ENCODE results near the gene LARP1B.
"Not testable (repeated sequence)": the region's sequence is repeated elsewhere in the genome, so short reads cannot be mapped to it uniquely, and the experiment has no call there.

DNA sequence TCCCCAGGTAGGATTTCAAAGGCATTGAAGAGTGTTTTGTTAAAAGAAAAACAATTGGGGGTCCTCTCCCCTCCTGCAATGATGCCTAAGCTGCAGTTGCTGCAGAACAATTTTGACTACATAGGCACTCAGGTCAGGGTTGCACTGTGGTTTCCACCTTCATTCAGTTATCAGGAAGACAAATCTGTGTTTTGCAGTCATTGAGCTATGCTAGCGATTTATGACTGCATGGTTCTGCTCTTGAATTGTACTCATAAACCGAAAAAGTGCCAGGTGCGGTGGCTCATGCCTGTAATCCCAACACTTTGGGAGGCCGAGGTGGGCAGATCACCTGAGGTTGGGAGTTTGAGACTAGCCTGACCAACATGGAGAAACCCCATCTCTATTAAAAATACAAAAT is 197.1 kb downstream of the LARP1B start:
- TF ChIP-seq, protein P1, sequence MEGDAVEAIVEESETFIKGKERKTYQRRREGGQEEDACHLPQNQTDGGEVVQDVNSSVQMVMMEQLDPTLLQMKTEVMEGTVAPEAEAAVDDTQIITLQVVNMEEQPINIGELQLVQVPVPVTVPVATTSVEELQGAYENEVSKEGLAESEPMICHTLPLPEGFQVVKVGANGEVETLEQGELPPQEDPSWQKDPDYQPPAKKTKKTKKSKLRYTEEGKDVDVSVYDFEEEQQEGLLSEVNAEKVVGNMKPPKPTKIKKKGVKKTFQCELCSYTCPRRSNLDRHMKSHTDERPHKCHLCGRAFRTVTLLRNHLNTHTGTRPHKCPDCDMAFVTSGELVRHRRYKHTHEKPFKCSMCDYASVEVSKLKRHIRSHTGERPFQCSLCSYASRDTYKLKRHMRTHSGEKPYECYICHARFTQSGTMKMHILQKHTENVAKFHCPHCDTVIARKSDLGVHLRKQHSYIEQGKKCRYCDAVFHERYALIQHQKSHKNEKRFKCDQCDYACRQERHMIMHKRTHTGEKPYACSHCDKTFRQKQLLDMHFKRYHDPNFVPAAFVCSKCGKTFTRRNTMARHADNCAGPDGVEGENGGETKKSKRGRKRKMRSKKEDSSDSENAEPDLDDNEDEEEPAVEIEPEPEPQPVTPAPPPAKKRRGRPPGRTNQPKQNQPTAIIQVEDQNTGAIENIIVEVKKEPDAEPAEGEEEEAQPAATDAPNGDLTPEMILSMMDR (IDR thresholded peaks at IDR 0.05 in 2 of 3, conservative IDR thresholded peaks at IDR 0.05 in 1 of 3; ENCODE audit: borderline replicate concordance in 1 of 3, insufficient read depth in 1 of 3, low read depth in 2 of 3, low read length in 2 of 3) = not testable (repeated sequence)
- TF ChIP-seq CEBPB (IDR thresholded peaks at IDR 0.05; ENCODE audit: low read depth) = not testable (repeated sequence)
